Measurements from ENCODE around the gene AUH. TPM values are rescaled to one million over a fixed set of nuclear protein-coding genes. Genes with fewer than 3 reads are reported as not detected.

Gene AUH
- total RNA-seq, 1 experiment from 2014 or later = 21.7 TPM

DNA sequence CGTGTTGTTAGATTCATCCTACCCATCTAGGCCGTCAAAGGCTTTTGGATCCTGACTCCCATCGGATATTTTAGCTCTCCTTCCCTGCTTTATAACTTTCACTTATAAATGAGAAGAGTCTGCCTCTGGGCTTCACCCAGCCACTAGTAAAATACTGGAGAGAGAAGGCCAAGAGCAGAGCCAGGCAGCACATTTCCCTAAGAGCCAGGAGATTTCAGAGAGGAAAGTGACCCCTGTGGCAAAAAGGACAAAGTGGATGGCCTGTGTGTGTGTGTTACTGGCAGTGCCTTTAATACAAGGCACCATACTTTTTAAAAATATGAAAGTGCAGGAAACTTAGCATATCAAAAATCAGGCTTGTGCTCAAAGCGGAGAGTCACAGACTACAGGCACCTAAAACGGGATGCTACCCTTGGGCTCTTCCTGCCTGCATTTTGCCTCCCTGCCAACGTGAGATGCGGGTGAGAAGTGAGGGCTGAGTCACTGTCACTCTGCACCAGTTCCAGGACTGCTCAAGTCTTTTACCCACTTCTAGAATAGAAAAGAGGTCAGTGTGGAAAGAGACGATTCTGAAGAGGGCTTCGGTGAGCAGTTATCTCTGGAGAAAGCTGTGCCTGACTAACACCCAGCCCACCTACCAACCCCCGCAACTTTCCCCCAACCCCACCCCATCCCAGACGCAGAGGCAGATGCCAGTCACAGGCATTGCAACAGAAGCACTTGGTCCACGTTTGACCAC, 46.0 kb upstream of the AUH start:
- Histone ChIP-seq H3K4me1 (ENCODE audit: insufficient read depth, low read length) (no peaks in the 10 kb centered on the region), H2BK120ac (ENCODE audit: low read depth, low read length, poor library complexity, severe bottlenecking) (no peak overlapping the region), H3K79me1 (ENCODE audit: insufficient read depth, low read depth, low read length, poor library complexity, severe bottlenecking) (no peaks in the 10 kb centered on the region), H2BK5ac (ENCODE audit: insufficient read length, low read length) (no peak overlapping the region), H4K5ac (ENCODE audit: insufficient read length, low read depth, low read length) (no peak overlapping the region), H4K91ac (ENCODE audit: insufficient read length, low read depth, low read length) (no peak overlapping the region), H3K4ac (ENCODE audit: low read depth, low read length) (no peak overlapping the region), H2BK20ac (ENCODE audit: low read depth, low read length, poor library complexity, severe bottlenecking) (no peak overlapping the region), H2AK5ac (ENCODE audit: insufficient read length, low read length) (no peak overlapping the region), H3K27ac (ENCODE audit: insufficient read length, low read depth, low read length) (no peak overlapping the region), H3K9ac (ENCODE audit: extremely low read depth, insufficient read length, low read length) (no peak overlapping the region), H2BK15ac (ENCODE audit: low read depth, low read length) (no peak overlapping the region), H3T11ph (ENCODE audit: low read length) (no peak overlapping the region), H3K14ac (ENCODE audit: insufficient read depth, low read length) (no peak overlapping the region), H3K56ac (ENCODE audit: insufficient read length, low read depth, low read length) (no peak overlapping the region), H2BK12ac (ENCODE audit: insufficient read length, low read depth, low read length) (no peak overlapping the region), H3K23me2 (ENCODE audit: insufficient read length, low read depth, low read length, poor library complexity, severe bottlenecking) (no peaks in the 10 kb centered on the region), H3K23ac (ENCODE audit: insufficient read length, low read depth, low read length) (no peak overlapping the region), H3K4me2 (ENCODE audit: insufficient read depth, insufficient read length, low read length) (no peak overlapping the region), H4K20me1 (ENCODE audit: control insufficient read depth, insufficient read depth, insufficient read length) (no peaks in the 10 kb centered on the region), H3K18ac (ENCODE audit: insufficient read length, low read depth, low read length) (no peak overlapping the region), H3K27me3 (ENCODE audit: insufficient read depth, low read length) (no peaks in the 10 kb centered on the region), H4K8ac (replicated peaks; ENCODE audit: insufficient read length, low read depth, low read length) (no peak overlapping the region), H3K9me3 (ENCODE audit: control insufficient read depth, low read depth, low read length) (no peaks in the 10 kb centered on the region), H3K79me2 (ENCODE audit: insufficient read depth, low read length) (no peaks in the 10 kb centered on the region), H2AFZ (ENCODE audit: low read length) (no peak overlapping the region)
- no peak for DNase-seq
- H3K4me3 Mint-ChIP-seq = no peak overlapping the region
- peaks cover 8 to 30% (median 28%) of the 10 kb centered on the region in 3 experiments; a peak in 5 of 7 replicates for H3K36me3 Mint-ChIP-seq (ENCODE audit: insufficient read depth in 1 of 3, low read depth in 3 of 3)
- no peaks in the 10 kb centered on the region for H3K27me3 Mint-ChIP-seq (ENCODE audit: low read depth)
- H3K9me3 Mint-ChIP-seq = no peaks in the 10 kb centered on the region
- peaks cover 2 to 7% of the 10 kb centered on the region in 2 experiments; a peak in 2 of 4 replicates for H3K4me1 Mint-ChIP-seq
- TF ChIP-seq, protein P1, sequence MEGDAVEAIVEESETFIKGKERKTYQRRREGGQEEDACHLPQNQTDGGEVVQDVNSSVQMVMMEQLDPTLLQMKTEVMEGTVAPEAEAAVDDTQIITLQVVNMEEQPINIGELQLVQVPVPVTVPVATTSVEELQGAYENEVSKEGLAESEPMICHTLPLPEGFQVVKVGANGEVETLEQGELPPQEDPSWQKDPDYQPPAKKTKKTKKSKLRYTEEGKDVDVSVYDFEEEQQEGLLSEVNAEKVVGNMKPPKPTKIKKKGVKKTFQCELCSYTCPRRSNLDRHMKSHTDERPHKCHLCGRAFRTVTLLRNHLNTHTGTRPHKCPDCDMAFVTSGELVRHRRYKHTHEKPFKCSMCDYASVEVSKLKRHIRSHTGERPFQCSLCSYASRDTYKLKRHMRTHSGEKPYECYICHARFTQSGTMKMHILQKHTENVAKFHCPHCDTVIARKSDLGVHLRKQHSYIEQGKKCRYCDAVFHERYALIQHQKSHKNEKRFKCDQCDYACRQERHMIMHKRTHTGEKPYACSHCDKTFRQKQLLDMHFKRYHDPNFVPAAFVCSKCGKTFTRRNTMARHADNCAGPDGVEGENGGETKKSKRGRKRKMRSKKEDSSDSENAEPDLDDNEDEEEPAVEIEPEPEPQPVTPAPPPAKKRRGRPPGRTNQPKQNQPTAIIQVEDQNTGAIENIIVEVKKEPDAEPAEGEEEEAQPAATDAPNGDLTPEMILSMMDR (conservative IDR thresholded peaks at IDR 0.05) = no peak
- no CpG with 5 or more reads among the region's 12 CpGs for WGBS (ENCODE audit: extremely low coverage, insufficient read length, low lambda C conversion rate)
- peak overlapping the region in 2 of 3 experiments; percentile 18 to 44; a peak in 2 of 7 replicates for H3K27ac Mint-ChIP-seq
